Astrocyte of the hippocampus (primary cell): Measurements from ENCODE around the gene ARHGAP10.

Source experiments
- DNase-seq: peaks from one replicate; pipeline ENCODE4 v3.0.0; 2011; ENCODE audit warnings: low read depth, low spot score

Gene ARHGAP10

DNA sequence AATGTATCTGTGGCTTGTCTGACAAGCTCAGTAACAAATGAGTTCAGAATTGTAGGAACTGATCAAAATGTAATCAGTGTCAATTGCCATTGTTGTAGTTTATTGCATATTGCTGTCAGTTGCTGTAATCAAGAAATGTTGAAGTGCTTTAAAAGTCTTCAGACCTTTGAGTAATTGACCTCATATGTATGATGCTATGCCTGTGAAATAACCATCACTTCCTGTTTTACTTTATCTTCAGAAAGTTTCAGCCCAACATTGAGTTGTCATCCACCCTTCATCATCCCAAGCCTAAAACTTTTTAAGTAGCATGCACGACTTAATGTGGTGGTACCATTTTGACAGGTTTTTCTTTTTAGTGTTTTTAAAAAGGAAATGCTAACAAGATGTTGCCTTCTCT is 212.4 kb downstream of the ARHGAP10 start:
- DNase-seq, result no peak

DNA sequence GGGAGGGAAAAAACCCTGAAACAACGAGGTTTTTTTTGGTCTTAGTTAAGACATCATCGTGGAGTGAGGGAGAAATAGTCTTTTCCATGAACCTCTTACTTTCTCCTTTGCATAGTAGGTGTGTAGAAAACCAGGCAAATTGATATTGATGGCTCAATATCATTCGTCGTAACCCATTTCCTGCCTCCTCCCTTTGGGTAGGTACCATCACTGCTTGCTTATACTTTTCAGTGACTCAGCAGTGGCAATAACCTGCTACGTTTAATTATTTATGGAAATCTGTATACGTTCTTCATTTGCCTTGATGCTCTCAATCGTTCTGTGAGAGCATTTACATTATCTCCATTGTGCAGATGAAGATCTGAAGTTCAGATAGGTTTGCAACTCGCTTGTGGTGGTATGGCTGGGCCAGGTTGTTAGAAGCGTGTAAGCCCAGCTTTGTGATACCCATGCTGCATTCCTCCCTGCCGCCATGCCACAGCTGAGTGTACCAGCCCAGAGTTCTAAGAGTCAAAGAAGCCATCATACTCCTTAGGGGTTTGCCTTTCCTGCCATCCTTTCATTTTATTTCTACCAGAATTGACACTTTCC is 212.9 kb downstream of the ARHGAP10 start:
- no peak for DNase-seq

DNA sequence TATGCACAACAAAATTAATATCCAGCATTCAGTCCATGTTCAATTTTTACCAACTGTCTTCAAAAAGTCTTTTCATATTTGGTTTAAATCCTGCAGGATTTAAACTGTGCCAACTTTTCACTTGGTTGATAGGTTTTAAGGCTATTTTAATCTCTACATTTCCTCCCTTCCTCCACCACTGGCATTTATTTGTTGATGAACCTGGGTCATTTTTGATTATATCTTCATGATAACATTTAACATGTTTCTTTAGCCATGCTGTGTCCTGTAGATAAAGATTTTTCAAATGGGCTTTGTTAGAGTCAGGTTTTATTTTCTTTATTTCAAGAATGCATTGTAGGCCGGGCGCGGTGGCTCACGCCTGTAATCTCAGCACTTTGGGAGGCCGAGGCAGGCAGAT is 216.4 kb downstream of the ARHGAP10 start:
- DNase-seq, result no peak

DNA sequence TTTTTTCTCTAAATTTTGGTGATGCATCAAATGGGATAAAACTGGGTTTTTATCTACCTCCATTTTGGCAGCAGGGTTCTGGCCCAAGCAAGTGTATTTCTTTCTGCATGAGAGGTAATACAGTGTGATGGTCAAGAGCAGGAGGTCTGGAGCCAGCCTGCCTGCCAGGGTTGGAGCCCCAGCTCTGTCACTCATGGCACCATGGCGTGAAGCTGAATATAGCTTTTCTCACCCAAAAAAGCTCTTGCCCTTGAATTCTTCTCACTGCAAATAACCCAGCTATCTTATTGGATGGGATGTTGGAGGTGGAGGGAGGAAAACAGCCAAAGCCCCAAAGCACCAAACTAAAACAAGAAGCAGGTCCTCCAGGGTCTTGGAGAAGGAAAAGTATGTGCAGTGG is 218.4 kb downstream of the ARHGAP10 start:
- DNase-seq, result no peak

DNA sequence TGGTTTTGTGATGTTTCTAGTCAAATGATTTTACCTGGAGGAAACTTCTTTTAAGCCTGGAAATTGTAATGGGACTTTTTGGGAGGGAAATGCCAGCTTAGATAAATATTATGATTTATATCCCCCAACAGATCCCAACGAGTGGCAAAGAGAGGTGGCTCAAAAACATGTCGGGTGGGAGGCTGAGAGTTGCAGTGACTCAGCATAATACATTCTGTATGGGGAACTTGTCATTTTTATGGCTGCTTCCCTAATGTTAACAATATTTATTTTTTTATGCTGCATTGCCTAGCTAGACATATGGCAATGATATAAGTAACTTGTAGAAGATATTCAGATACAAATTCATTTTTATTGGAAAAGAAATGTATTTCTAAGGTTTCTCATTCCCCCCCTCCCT is 219.0 kb downstream of the ARHGAP10 start:
- DNase-seq, result no peak

DNA sequence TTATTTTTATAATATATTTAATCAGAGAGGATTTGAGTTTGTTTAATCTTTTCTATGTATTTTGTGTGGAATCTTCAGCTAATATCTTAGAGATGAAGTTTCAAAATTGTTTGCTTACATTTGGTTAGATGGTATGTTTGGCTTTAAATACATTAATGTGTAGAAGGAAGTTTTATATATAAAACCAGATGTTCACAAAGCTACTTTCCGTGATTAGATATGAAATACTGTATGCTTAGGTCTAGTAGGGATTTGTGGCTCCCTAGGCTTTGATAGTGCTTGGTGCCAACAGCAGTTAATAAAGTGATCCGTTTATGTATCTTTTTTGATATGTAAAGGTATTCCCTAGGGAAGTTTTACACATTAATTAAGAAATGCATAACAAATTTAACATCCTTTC is 223.0 kb downstream of the ARHGAP10 start:
- no peak for DNase-seq

DNA sequence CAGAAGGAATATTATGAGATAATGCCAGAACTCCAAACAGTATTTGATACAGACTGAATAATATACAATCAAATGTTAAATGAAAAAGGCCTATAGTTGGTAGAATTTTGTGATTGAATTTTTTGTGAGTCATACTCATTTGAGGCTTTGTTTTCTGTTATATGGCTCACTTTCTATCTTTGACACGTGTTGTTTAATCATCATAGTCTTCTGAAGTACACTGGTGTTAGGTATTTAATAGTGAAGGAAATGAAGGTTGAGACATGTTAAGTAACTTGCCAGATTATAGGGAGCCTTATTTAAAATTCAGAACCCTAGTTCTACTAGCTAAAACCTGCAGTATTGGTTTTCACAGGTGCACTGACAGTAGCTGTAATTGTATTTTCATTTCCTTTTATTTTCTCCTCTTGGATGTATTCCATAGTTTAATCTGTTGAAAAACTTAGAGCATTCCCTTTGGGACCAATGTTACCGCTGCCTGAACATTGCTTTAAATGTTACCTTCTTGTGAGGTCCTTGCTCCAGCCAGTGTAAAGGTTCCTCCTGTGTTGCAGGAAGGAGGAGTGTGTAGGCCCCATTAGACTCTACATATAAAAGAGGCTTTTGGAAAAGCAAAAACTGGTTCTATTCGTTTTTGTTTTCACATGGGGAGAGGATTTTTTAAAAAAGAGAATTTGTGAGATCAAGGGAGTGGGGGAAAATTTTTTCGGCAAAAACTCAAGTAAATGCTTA is 224.1 kb downstream of the ARHGAP10 start:
- no peak for DNase-seq

DNA sequence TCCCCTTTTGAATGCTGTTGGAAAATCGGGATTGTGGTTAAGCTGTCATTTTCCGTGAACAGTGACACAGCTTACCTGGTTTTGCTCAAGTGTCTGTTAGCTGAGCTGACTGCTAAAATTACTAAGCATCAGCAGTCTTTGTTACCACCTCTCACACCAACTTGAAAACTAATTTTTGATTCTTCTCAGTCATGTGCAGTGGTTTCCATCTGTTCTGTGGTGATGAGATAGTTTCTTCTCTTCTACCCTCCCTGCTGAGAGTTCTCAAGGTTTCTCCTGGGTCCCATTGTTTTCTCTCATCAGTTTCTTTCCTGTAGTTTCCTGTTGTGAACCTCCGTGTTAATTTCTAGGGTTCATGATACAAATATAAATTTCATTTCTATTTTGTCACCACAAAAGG is 225.6 kb downstream of the ARHGAP10 start:
- no peak for DNase-seq

DNA sequence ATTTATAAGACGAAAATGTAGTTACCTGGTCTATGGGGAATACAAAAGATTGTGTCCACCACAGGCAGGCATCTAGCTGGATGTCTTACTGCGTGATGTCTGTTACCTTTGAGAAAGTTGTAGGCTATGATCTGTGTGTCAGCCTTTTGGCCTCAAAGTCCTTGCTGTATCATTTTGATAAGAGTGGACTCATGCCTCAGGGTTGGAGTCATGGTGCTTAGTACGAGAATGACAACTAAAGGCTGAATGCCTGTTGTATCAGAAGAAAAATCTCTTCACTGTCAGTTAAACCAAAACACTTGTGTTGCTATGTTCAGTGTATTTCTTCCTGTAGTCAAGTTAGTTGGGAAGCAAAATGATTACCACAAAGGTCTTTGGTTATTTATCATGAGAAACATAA is 226.2 kb downstream of the ARHGAP10 start:
- DNase-seq, result no peak

DNA sequence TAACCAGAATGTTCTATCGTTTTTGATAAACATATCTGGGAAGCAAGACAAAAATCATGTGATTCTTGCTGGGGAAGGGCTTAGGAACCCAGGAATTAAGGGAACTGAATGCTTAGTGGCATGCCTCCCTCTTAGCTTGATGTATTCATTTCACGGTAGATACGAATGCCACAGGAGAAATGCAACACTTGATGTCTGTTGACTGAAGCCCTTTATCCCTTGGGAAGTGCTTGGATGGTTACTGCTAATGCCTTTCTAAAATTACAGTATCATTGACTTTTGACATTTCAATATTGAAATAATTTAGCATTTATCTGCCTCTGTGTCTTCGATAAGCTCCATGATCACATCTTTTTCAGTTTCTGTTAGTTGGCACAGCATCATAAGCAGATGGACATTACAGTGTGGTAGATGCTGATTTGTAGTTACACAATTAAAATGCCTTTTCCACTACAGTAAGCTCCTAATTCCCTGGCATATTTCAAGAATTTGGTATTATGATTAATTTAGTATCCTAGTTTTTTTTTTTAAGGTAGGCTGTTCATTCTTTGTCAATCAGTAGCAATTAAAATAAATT is 226.7 kb downstream of the ARHGAP10 start:
- DNase-seq, result no peak

DNA sequence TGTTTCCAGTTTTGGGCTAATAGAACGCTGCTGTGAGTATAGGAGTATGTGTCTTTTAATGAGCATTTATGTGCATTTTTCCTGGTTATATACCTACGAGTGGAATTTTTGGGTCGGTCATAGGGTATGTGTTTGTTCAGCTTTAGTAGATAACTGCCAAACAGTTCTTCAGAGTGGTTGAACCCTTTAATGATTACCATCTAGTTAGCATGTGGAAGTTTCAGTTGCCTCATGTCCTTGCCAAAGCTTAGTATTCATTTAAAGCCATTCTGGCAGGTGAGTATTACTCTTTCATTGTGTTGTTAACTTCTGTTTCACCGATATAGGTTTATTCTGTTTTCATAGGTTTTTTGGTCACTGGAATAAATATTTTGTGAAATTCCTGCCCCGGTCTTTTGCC is 229.1 kb downstream of the ARHGAP10 start:
- no peak for DNase-seq

DNA sequence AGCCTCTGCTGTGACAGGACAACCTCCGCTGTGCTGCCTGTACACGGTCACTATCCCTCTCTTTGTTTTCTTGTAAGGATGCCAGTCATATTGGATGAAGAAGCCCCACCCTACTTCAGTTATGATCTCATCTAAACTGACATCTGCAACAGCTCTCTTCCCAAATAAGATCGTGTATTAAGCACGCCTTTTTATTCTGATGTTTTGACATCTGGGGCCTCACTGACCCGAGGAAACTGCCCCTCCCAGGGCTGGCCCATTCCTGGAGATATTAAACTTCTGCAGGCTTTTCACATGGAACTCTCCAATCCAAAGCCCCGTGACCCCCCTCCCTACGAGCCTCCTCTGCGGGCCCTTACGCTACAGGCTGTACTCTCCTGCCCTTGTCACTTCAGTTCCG is 232.0 kb downstream of the ARHGAP10 start:
- DNase-seq, result no peak

DNA sequence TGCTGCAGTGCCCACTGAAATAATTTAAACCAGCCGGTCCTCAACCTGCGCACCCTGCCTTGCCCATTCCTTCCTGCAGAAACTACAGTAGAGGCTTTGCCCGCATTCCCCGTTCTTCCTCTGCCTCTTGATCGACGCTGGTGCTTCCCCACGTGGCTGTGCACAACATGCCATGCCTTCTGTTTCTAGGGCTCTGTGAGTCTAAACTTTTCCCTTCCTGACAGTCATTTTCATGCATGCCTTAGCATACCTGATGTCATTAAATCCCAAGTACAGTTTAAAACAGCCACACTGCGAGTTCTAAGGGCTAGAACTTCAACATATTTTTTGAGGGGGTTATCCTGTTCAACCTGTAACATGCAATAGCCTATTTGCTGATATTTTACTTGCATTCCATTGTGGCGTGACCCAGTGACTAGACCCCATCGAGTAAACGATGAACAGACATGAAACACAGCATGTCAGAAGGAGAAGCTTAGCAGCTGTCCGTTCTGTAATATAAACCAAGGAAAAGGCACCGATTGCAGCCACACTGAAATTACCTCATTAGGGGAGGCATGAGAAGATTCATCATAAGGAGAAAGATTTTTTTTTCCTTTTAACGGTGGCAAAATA is 232.5 kb downstream of the ARHGAP10 start:
- DNase-seq, result no peak

DNA sequence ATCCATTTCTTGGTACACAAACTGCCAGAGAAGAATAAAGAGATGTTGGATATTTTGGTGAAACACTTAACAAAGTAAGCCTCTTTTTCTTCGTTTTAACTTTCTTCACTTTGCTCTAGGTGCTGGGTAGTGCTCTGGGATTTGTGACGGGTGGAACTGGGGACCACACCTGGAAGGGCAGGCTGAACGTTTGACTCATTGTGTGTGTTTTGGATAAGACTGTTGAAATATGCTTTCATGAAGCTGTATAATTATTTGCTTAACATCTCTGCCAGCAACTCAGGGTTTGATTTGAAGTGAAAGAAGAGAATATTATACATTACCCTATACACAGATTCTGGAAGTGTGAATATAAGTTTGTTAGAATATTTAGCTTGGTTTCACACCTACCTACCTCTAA is 233.2 kb downstream of the ARHGAP10 start:
- no peak for DNase-seq

DNA sequence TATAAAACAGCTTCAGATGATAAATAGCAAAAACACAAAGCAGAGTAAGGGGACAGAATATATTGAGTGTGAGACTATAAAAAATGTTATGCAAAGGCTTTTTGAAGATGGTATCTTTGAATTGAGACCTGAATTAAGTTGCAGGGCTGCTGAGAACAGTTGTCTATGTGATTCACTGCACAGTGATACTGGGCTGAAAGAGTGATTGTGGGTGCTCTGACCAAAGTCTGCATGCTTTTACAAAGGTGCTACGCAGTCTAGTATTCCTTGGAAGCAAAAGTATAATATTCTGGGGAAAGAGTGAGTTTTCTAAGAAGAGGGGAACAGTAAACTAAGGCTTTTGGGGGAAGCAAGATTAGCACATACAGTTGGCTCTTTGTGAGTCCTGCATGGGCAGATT is 234.0 kb downstream of the ARHGAP10 start:
- no peak for DNase-seq

DNA sequence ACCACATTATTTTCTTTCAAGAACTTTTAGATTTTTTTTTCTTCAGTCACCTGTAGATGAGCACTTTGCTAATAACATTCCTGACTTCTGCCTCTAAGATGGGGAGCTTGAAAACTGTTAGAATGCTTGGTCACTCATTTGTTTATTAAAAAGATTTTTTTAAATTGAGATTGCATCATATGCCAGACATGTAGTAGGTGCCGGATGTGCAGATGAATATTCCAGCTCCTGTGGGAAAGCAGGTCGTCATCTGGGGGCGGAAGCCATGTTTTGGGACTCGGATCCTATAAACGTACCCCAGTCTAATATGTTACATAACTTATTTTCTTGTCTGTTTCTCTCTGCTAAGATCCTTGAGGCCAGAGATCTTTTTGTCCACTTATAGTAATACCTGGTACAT is 236.8 kb downstream of the ARHGAP10 start:
- DNase-seq, result no peak

DNA sequence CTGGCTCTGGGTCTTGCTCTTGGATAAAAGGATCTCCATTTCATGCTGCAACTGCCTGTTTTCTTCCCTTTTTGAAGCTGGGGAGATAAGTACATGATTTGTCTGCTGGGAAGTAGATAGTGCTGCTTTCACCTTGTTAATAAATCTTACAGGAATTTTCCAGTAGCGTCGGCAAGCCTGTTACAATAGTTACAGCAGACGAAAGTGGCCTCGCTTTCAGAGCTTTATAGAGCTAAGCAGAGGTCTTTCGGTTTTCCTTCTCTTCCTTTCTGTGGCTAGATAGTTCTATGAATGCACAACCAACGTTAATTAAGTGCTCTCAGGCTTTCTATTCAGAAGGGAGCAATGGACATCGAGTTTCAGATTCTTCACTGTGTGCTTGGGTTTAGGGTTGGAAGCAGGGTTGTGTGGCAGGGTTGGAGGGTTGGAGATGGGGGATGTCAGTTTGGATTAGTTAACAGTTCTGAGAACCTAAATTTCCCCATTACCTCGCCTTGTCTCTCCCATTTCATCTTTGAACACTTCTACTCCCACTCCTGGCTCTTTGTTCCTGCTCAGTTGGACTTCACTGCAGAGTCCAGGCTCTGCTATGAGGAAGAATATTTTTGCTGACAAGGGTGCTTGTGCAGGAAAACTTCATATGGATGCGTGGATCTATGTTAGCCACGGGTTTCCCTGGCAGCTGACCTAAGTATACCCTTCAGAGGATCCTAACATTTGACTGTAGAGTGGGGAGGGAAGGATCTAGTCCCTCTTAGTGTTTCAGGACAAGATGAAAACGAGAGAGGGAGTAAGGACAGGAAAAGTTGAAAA is 237.9 kb downstream of the ARHGAP10 start:
- no peak for DNase-seq

DNA sequence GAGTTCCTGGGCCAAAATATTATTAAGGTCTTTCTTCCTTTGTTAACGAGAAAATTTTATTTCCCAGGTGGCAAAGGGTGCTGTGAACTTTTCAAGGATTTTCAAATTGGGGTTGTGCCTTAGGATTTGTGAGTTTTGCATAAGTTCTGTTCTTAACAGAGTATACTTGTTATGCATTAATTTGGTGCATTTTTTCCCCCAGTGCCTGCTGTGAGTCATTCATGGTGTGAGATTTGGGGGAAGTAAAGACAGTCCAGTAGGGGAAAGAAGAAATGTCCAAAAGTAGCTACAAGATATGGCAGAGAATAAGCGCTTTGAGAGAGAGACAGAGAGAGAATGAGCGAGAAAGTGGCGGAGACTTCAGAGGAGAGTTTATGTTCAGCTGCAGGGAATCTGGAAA is 239.2 kb downstream of the ARHGAP10 start:
- no peak for DNase-seq

DNA sequence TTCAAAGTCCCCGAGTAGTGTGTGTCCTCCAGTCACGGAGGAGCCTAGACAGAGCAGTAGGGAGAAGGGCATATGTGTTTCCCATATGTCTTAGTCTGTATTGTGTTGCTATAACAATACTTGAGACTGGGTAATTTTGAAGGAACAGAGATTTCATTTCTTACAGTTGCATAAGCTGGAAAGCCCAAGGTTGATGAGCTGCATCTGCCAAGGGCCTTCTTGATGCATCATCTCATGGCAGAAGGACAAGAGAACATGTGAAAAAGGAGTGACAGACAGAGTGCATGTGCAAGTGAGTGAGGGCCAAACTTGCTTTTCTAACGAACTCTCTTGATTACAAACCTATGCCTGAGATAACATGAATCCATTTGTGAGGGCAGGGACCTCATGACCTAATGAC is 243.4 kb downstream of the ARHGAP10 start:
- DNase-seq, result no peak

DNA sequence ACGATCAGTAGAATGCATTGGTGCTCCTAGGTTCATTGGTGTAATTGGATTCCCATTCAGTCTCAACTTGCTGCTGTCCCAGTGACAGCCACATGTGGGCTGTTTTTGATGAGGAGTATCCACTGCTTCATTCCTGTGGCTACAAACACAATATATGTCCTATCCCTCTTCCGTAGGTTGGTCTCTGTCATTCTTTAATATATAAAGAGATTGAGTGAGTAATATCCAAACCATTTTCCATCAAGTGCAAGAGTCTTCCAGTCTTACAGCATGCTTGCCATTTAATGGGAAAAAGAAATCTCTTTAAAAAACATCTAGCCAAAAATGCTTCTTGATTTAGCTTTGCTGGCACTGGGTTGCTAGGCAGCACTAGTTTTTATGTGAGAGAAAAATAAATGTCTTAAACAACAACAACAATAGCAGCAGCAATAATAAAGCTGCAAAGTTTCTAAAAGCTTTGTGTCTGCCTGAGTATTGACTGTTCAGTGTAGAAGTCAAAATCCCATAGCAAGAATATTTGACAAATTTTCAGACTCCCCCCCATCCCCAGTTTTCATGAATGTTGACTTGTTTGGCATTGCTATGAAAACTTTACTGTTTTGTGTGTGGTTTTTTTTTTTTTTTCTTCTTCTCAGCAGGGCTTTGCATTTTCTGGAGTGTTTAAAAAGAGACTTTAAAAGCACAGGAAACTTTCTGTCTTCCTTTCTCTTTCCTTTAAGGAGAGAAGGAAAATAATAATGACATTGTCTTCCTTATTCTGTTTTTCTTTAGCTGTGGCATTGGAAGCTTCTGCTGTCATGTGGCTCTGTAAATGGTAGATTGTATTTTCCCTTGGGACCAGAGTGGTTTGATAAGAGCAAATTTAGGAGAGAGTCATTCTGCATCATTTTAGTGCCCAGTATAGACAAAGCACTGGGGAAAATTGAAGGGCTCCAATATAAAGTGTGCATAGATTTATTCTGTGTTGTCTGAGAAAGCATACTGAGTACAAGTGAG is 244.3 kb downstream of the ARHGAP10 start:
- DNase-seq, result peak; percentile 48

DNA sequence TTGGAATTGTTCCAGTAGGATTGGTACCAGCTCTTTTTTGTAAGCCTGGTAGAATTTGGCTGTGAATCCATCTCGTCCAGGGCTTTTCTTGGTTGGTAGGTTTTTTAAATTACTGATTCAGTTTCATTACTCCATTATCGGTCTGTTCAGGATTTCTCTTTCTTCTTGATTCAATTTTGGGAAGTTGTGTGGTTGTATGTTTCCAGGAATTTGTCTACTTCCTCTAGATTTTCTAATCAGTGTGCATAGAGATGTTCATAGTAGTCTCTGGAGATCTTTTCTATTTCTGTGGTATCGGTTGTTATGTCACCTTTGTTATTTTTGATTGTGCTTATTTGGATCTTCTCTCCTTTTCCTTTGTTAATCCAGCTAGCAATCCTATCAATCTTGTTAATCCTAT is 248.7 kb downstream of the ARHGAP10 start:
- no peak for DNase-seq
